Motor neuron (in vitro differentiated cells): Measurements from ENCODE around the gene CATSPERB. TPM values are rescaled to one million over a fixed set of nuclear protein-coding genes. Genes with fewer than 3 reads are reported as not detected.
"Not testable (repeated sequence)": the region's sequence is repeated elsewhere in the genome, so short reads cannot be mapped to it uniquely, and the experiment has no call there.

Experiments used
- ATAC-seq, 8 experiments: fragments of 200-7000 bp; cut with Tn5 transposase; replicated peaks in 6 of 8; 2 replicates each; pipeline ENCODE4 v1.8.0; 2021; ENCODE audit warnings: mild to moderate bottlenecking in 8 of 8, moderate library complexity in 8 of 8
- H3K27ac ChIP-seq, 2 donors: fragments of 250-450 bp; sonication (Bioruptor Pico); 2 replicates each; pipeline ENCODE4 v1.9.0; 2021; ENCODE audit warnings: antibody characterized with exemption in 2 of 2, mild to moderate bottlenecking in 2 of 2, moderate library complexity in 1 of 2
- H3K4me1 ChIP-seq, 2 donors: fragments of 250-450 bp; sonication (Bioruptor Pico); replicated peaks in 1 of 2; 2 replicates each; pipeline ENCODE4 v1.6.1; 2021; ENCODE audit warnings: antibody characterized with exemption in 2 of 2, mild to moderate bottlenecking in 2 of 2, moderate library complexity in 1 of 2
- H3K4me3 ChIP-seq, 5 donors: fragments of 250-450 bp; sonication (Bioruptor Pico); 2 replicates each; pipeline ENCODE4 v1.9.0; 2021; ENCODE audit warnings: antibody characterized with exemption in 5 of 5, mild to moderate bottlenecking in 5 of 5, moderate library complexity in 4 of 5
- WGBS, 10 experiments: fragments of 450-650 bp; shearing (Covaris generic); methylation state at CpG; one replicate each; pipeline ENCODE4 v1.0.0; 2022; 5-methylcytosine and 5-hydroxymethylcytosine counted together
- in situ Hi-C, 9 experiments: fragments of 400-800 bp; cut with MboI; loops; one replicate each; pipeline ENCODE4 v1.15.0; 2021; ENCODE audit warnings: low sequenced_read_pairs in 9 of 9, low pct_unique_long_range_greater_than_20kb in 2 of 9; ENCODE audit not compliant: unreplicated experiment in 9 of 9
- total RNA-seq, 8 experiments: library from RNA; unstranded; fragments of 300-600 nt; gene quantifications; 2 replicates each; pipeline versions ENCODE4 v1.2.3 to v1.2.4, GENCODE V29; 2022

CATSPERB gene
- total RNA-seq, 8 experiments from 2014 or later, result 0.05 to 14.9 (median 0.41) TPM; not detected in 4

DNA sequence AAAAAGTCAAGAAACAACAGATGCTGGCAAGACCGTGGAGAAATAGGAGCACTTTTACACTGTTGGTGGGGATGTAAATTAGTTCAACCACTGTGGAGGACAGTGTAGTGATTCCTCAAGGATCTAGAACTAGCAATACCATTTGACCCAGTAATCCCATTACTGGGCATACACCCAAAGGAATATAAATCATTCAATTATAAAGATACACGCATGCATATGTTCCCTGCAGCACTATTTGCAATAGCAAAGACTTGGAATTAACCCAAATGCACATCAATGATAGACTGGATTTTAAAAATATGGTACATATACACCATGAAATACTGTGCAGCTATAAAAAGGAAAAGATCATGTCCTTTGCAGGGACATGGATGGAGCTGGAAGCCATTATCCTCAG, 18.0 kb upstream of the CATSPERB start:
- in situ Hi-C loops, result no loop called here
- WGBS, 10 experiments, result 0 to 78% (median 48%) methylated on average over 1 to 2 of the region's 2 CpGs; no CpG with 5 or more reads in 2 of the 10 experiments
- H3K4me3 ChIP-seq, result no peak overlapping the region
- ATAC-seq, result peak in 3 of 8 experiments; percentile 46 to 84 (median 65)
- no peak overlapping the region for H3K27ac ChIP-seq
- H3K4me1 ChIP-seq, result peaks cover 0 to 2% of the 10 kb centered on the region in 2 donors

DNA sequence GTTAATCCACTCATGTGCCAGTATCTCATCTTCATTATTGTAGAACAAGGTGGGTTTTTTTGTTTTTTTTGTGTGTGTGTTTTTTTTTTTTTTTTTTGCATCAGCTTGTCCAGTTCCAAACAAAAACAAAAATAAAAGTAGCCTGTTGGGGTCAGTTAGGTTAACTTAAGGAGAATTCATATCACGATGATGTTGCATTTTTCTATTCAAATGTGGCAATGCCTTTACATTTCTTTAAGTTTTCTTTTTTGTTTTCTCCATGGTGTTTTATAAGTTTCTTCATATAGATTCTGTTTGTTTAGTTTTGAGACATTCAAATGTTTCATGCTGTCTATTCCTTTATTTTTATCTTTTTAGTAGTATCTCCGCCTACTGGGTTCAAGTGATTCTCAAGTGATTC, 16.2 kb upstream of the CATSPERB start:
- WGBS, 10 experiments, result 40 to 100% (median 95%) methylated on average over 1 to 2 of the region's 2 CpGs
- Histone ChIP-seq H3K4me3 (no peak overlapping the region), H3K4me1 (peaks cover 0 to 2% of the 10 kb centered on the region in 2 donors), H3K27ac (no peak overlapping the region)
- no peak for ATAC-seq
- in situ Hi-C loops, result no loop called here

DNA sequence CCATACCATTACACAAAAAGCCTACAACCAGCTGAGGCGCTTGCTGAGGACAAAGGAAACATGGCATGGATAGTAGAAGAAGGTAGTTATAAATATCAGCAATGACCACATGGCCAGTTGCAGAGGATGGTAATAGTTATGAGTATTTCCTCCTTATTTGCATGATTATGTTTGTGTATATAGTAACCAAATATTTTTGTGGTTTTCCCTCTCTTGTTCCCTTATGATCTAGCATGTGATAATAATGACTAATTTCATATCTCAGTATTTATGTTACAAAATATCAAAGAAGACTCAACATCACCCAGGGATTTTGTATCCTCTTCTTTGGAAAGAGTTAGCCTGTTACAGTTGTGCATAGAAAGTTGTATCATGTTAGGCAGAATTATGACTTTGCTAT, 13.5 kb upstream of the CATSPERB start:
- Histone ChIP-seq H3K27ac (no peak overlapping the region), H3K4me3 (no peak overlapping the region), H3K4me1 (no peaks in the 10 kb centered on the region)
- in situ Hi-C loops, result no loop called here
- ATAC-seq, result no peak
- 100% methylated on average over 1 of the region's 1 CpG; no CpG with 5 or more reads in 7 of the 10 experiments for WGBS, 10 experiments

DNA sequence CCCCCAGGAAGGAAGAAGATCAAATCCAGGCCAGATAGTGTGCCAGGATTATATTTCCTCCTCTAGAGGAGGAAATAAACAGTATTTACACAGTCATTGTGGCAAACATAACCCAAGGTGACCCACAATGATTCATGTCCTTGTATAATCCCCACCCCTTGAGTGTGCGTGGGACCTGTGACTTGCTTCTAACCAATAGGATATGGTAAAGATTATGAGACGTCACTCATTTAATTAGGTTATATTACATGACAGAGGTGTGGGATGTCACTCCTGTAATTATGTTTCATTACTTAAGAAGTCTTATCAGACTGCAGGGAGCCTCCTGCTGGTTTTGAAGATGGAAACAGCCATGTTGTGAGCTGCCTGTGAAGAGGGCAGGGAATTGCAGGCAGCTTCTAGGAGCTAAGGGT, 12.2 kb upstream of the CATSPERB start:
- Histone ChIP-seq H3K27ac (no peak overlapping the region), H3K4me1 (no peaks in the 10 kb centered on the region), H3K4me3 (no peak overlapping the region)
- ATAC-seq, result no peak
- WGBS, 10 experiments, result 50 to 100% (median 90%) methylated on average over 1 to 2 of the region's 2 CpGs; no CpG with 5 or more reads in 6 of the 10 experiments
- in situ Hi-C loops, result no loop called here

DNA sequence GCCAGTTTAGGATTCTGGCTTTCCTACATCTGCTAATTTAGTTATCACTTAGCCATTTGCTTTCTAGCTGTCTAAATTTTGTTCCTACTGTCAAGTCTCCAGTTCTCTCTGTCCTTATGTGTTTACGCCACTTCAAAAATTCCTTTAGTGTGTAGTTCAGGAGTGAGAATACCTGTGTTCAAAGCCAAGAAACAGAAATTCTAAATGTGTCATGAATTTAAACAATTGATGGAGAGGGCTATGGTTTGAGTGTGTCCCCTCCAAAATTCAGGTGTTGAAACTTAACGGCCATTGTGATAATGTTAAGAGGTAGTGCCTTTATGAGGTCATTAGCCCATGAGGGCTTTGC, 11.4 kb upstream of the CATSPERB start:
- ATAC-seq, result no peak
- in situ Hi-C loops, result no loop called here
- Histone ChIP-seq H3K27ac (no peak overlapping the region), H3K4me1 (no peaks in the 10 kb centered on the region), H3K4me3 (no peak overlapping the region)
- WGBS, 10 experiments, result 50 to 100% (median 89%) methylated on average over 1 to 2 of the region's 2 CpGs

DNA sequence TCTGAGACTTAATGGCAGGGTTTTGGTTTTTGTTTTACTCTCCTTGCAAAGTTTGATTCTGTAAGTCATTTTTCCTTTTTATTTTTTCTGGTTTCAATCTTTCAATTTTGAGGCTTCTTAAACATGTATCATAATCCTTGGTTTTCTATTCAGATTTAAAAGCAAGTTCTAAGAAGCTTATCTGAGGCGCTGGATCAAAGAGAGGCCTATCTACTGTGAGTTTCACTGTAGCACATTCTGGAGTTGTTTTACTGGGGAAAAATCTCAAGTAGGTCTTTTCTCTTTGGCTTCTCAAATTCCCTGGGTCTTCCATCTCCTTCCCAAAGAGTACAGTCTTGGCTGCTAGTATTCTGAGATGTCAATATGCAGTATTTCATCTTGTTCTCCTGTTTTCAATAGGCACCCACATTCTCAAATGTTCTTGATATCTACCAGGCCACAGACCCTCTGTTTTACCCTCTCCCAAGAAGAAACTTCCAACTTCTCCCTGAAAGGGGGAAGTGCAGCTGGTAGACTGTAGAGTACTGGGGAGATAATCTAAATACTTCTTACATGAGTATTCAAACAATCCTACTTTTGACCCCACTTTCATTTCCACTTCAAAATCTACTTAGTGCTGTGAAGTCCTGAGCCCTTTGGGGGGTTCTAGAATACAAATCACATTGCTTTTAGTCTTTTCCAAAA, 10.9 kb upstream of the CATSPERB start:
- WGBS, 10 experiments, result 43 to 100% (median 94%) methylated on average over 1 of the region's 1 CpG
- Histone ChIP-seq H3K4me3 (no peak overlapping the region), H3K27ac (no peak overlapping the region), H3K4me1 (no peaks in the 10 kb centered on the region)
- in situ Hi-C loops, result no loop called here
- no peak for ATAC-seq

DNA sequence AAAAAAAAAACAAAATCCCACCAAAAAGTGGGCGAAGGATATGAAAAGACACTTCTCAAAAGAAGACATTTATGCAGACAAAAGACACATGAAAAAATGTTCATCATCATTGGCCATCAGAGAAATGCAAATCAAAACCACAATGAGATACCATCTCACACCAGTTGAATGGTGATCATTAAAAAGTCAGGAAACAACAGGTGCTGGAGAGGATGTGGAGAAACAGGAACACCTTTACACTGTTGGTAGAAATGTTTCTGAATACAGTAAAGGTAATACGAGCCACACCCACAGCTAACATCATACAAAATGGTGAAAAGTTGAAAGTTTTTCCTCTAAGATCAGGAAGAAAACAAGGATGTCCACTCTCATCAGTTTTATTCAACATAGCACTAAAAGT, 8.0 kb upstream of the CATSPERB start:
- H3K4me1 ChIP-seq, H3K27ac ChIP-seq, H3K4me3 ChIP-seq, in situ Hi-C loops, ATAC-seq: not testable (repeated sequence)
- WGBS, 10 experiments, result 20 to 91% (median 86%) methylated on average over 1 to 2 of the region's 2 CpGs; no CpG with 5 or more reads in 3 of the 10 experiments

DNA sequence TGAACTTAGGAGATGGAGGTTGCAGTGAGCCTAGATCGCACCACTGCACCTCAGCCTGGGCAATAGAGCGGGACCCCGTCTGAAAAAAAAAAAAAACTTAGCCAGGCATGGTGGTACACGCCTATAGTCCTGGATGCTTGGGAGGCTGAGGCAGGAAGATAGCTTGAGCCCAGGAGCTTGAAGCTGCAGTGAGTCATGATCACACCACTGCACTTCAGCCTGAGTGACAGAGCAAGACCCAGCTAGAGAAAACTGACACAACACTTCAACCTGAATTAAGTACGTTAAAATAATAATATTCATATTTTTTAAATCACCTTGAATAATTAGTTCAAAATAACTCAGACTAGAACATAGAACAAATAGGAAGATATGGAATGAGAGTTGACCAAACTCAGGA, 5.7 kb upstream of the CATSPERB start:
- no peak for ATAC-seq
- no peak overlapping the region for H3K27ac ChIP-seq
- 44 to 100% (median 92%) methylated on average over 1 to 5 of the region's 5 CpGs; no CpG with 5 or more reads in 1 of the 10 experiments for WGBS, 10 experiments
- H3K4me3 ChIP-seq, result no peak overlapping the region
- peaks cover 4 to 9% of the 10 kb centered on the region in 2 donors for H3K4me1 ChIP-seq
- in situ Hi-C loops, result no loop called here

DNA sequence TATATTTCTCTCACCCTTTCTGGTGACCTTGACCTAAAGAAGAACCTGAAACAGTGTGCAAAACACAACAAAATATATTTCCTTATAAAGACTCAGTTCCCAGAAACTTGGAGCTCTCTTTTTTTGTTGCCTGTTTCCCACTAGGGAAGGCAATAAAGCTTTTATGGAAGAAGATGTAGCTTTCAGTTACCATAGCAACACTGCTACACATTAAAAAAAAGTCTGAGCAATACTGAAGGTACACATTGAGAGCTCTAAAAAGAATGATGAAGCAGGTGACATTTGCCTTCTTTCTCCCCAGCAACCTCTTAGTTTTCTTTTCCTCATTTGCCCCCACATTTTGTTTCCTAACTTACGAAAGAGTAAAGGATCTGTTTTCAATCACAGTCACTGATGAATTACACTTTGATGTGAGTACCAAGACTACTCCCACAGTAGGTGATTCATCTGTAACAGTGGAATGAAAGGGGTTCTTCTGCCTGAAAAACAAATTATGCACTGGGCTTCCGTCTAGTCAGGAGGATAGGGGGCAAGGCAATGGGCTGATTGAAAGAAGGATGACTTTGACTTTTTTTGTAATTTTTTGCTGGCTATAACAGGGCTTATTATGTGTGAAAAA, 1.1 kb upstream of the CATSPERB start:
- Histone ChIP-seq H3K27ac (no peak overlapping the region), H3K4me1 (peaks cover 13 to 15% of the 10 kb centered on the region in 2 donors), H3K4me3 (no peak overlapping the region)
- WGBS, 10 experiments, result 0 to 15% (median 0%) methylated on average over 1 to 2 of the region's 2 CpGs; no CpG with 5 or more reads in 3 of the 10 experiments
- ATAC-seq, result peak in 5 of 8 experiments; percentile 82 to 91 (median 88)
- in situ Hi-C loops, result no loop called here

DNA sequence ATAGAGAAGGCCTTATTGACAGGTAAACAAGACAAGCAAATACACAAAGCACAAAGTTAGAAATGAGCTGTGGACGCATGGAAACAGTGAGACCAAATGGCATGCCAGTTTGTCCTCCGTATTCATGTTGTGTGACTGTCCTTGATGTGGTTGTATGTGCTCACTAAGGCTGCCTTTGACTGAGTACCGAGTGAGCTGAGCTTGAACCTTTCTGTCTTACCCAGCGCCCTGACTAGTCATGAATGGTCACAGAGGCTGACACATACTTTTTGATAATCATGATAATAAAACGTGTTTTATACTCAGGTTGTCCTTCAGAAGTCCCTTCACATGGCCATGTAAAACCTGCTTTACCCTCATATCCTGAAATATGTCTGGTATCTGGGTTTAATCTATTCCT, 553 bp upstream of the CATSPERB start:
- Histone ChIP-seq H3K27ac (no peak overlapping the region), H3K4me1 (peaks cover 13 to 15% of the 10 kb centered on the region in 2 donors), H3K4me3 (no peak overlapping the region)
- in situ Hi-C loops, result no loop called here
- 30 to 66% (median 40%) methylated on average over 2 to 5 of the region's 5 CpGs; no CpG with 5 or more reads in 1 of the 10 experiments for WGBS, 10 experiments
- ATAC-seq, result peak in 5 of 8 experiments; percentile 27 to 65 (median 44)

DNA sequence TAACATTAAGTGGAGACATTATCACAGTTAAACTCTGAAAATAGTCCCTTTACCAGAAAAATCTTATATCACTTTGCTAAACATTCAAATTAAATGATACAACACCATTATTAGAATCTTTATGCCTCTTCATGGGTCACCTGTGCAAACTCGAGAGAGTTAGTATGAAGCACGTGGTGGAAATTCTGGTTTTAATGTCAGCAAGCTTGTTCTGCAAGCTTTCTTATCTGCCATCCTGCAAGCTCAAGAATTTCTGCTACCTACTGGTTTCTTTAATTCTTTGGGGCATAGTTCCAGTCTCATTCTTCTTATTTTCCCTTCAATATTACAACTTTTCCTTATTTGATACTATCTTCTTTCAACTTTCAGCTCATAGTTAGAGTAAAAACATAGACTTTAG, 868 bp downstream of the CATSPERB start:
- in situ Hi-C loops, result no loop called here
- Histone ChIP-seq H3K4me1 (peaks cover 13 to 15% of the 10 kb centered on the region in 2 donors), H3K27ac (no peak overlapping the region), H3K4me3 (no peak overlapping the region)
- ATAC-seq, result no peak
- WGBS, 10 experiments, result 61 to 100% (median 92%) methylated on average over 1 to 2 of the region's 2 CpGs

DNA sequence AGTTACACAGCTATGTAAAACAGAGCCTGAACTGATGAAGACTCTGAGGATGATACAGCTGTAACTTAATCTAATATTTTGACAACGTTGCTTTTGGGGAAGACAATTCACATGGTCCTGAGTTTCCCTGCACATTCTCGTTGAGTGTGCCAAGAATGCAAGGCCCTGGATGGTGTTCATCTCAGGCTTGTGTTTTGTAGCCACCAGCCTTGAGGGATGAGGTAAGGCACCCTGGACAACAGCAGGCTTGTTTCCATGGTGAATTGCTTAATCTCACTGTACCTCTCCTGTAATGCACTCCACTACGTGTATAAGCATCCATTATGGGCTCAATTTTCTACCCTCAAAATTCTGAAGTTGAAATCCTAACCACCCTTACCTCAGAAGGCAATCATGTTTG, 2.1 kb downstream of the CATSPERB start:
- in situ Hi-C loops, result no loop called here

DNA sequence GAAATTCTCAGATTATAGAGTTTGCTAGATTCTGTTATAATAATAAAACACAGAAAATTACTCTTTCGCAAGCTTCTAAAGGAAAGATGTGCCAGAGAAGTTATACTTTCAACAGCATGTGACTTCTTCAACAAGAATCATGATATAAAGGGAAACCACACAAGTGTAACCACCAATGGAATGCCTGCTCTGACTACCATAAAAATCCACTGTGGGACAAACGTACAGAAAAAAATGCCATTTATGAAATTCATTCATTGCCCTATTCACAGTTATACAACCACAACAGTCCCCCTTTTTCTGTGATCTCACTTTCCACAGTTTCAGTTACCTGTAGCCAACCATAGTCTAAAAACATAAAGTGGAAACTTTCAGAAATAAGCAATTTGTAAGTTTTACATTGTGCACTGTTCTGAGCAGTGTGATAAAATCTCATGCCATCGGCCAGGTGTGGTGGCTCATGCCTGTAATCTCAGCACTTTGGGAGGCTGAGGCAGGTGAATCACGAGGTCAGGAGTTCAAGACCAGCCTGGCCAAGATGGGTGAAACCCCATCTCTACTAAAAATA, 3.2 kb downstream of the CATSPERB start:
- in situ Hi-C loops, result no loop called here
- no peak overlapping the region for H3K27ac ChIP-seq
- 36 to 94% (median 65%) methylated on average over 1 to 4 of the region's 4 CpGs for WGBS, 10 experiments
- no peak for ATAC-seq
- H3K4me3 ChIP-seq, result no peak overlapping the region
- peaks cover 13 to 15% of the 10 kb centered on the region in 2 donors for H3K4me1 ChIP-seq

More for the DNA sequence above, 2.1 kb downstream of the CATSPERB start:
- WGBS, 10 experiments, result 0 to 94% (median 40%) methylated on average over 1 to 3 of the region's 3 CpGs; no CpG with 5 or more reads in 4 of the 10 experiments
- ATAC-seq, result peak in 1 of 8 experiments; percentile 25
- Histone ChIP-seq H3K4me1 (peaks cover 13 to 15% of the 10 kb centered on the region in 2 donors), H3K4me3 (no peak overlapping the region), H3K27ac (no peak overlapping the region)
